ENCODE measurements around the gene MEX3B.

The MEX3B gene

DNA sequence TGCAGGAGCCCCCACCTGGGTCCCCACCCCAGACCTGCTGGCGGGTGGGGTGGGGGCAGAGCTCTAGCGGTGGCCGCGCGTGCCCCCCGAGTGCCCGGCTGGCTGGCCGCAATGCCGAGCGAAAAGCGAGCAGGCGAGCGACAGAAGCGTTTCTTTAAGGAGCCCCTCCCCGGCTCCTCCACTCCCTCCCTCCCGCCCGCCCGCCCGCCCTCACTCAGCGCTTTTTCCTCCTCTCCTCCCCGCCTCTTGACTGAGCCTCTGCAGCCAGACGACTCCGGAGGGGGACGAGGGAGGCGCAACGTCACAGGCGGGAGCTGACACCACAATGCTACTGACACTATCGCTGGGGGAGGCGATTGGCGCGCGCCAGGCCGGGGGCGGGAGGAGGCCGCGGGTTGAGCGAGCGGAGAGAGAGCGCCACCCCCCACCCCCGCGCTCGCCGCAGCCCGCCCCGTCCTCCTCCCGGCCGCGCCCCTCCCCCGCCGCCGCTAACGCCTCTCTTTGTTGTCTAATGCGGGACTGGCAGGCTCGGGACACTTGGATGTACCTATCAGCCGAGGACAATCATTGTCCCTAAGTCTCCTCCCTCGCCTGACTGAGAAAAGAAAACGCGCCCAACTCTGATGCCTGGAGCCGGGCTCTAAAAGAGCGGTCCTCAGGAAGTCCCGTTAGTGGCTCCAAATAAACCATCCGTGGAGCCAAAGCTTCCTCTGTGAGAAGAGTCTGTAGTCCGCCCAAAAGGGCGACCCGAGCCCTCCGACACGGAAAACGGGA lies at the start of gene MEX3B:
MEX3B (minus strand) TSS at position 127 of the 774 bp plus-strand sequence. CDS start 313 bp downstream, outside the sequence.
- peak within 1 kb of the TSS; percentile 79 for H3K4me2 ChIP-seq (ENCODE audit: low read depth, low read length, poor library complexity, severe bottlenecking)
- no peaks in the 10 kb centered on the region for H3K9me2 ChIP-seq (replicated peaks; ENCODE audit: insufficient read depth, low read length)
- TF ChIP-seq, protein P1, sequence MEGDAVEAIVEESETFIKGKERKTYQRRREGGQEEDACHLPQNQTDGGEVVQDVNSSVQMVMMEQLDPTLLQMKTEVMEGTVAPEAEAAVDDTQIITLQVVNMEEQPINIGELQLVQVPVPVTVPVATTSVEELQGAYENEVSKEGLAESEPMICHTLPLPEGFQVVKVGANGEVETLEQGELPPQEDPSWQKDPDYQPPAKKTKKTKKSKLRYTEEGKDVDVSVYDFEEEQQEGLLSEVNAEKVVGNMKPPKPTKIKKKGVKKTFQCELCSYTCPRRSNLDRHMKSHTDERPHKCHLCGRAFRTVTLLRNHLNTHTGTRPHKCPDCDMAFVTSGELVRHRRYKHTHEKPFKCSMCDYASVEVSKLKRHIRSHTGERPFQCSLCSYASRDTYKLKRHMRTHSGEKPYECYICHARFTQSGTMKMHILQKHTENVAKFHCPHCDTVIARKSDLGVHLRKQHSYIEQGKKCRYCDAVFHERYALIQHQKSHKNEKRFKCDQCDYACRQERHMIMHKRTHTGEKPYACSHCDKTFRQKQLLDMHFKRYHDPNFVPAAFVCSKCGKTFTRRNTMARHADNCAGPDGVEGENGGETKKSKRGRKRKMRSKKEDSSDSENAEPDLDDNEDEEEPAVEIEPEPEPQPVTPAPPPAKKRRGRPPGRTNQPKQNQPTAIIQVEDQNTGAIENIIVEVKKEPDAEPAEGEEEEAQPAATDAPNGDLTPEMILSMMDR (IDR thresholded peaks at IDR 0.05; ENCODE audit: insufficient read depth, low read length, poor library complexity, severe bottlenecking) = no peak
- no peak for TF ChIP-seq EZH2phosphoT487 (conservative IDR thresholded peaks at IDR 0.05; ENCODE audit: low read length)
- no peaks in the 10 kb centered on the region for H3K9me3 ChIP-seq (ENCODE audit: insufficient read depth, low read length)
- peak within 1 kb of the TSS; percentile 91 for H3K9ac ChIP-seq (ENCODE audit: low read length)
- H3F3A ChIP-seq (ENCODE audit: insufficient read depth) = peaks cover 11% of the 10 kb centered on the region; the same call in 1 of the 2 replicates
- no peaks in the 10 kb centered on the region; the same call in 1 of the 2 replicates for H3K36me3 ChIP-seq (ENCODE audit: low read length)
- peak within 1 kb of the TSS; percentile 90 for H3K27ac ChIP-seq (ENCODE audit: low read depth, low read length)
- no peaks in the 10 kb centered on the region for H4K20me1 ChIP-seq (ENCODE audit: low read depth, low read length)
- H3K27me3 ChIP-seq (ENCODE audit: low read length) = no peaks in the 10 kb centered on the region
- peak within 1 kb of the TSS; percentile 98 for H3K4me3 ChIP-seq (ENCODE audit: insufficient read depth, low read length, poor library complexity, severe bottlenecking)
- H2AFZ ChIP-seq (ENCODE audit: low read depth, low read length, severe bottlenecking) = peak within 1 kb of the TSS; percentile 97
- no peaks in the 10 kb centered on the region for H3K79me2 ChIP-seq (ENCODE audit: insufficient read depth, low read length)

DNA sequence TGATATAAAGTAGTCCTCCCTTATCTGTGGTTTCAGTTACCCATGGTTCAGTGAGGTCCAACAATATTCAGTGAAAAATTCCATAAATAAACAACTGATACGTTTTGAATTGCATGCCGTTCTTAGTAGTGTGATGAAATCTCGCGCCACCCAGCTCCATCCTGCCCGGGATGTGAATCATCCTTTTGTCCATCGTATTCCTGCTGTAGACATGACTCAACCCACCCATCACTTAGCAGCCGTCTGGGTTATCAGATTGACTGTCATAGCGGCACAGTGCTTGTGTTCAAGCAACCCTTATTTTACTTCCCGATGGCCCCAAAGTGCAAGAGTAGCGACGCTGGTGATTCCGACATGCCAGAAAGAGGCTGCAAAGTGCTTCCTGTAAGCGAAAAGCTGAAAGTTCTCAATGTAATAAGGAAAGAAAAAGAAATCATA lies 48.0 kb upstream of the MEX3B start:
- Histone ChIP-seq H3K79me2 (ENCODE audit: insufficient read depth, low read length) (no peaks in the 10 kb centered on the region), H2AFZ (ENCODE audit: low read depth, low read length, severe bottlenecking) (no peak overlapping the region), H3K27me3 (ENCODE audit: low read length) (no peaks in the 10 kb centered on the region), H3K4me2 (ENCODE audit: low read depth, low read length, poor library complexity, severe bottlenecking) (no peak overlapping the region), H3K9ac (ENCODE audit: low read length) (no peak overlapping the region), H3K36me3 (ENCODE audit: low read length) (no peaks in the 10 kb centered on the region), H4K20me1 (ENCODE audit: low read depth, low read length) (no peaks in the 10 kb centered on the region), H3K9me3 (ENCODE audit: insufficient read depth, low read length) (no peaks in the 10 kb centered on the region), H3K4me3 (ENCODE audit: insufficient read depth, low read length, poor library complexity, severe bottlenecking) (no peak overlapping the region), H3F3A (ENCODE audit: insufficient read depth) (no peaks in the 10 kb centered on the region), H3K9me2 (replicated peaks; ENCODE audit: insufficient read depth, low read length) (no peaks in the 10 kb centered on the region), H3K27ac (ENCODE audit: low read depth, low read length) (no peak overlapping the region)
- TF ChIP-seq, protein P1 (IDR thresholded peaks at IDR 0.05; ENCODE audit: insufficient read depth, low read length, poor library complexity, severe bottlenecking) = no peak
- no peak for TF ChIP-seq EZH2phosphoT487 (conservative IDR thresholded peaks at IDR 0.05; ENCODE audit: low read length)

DNA sequence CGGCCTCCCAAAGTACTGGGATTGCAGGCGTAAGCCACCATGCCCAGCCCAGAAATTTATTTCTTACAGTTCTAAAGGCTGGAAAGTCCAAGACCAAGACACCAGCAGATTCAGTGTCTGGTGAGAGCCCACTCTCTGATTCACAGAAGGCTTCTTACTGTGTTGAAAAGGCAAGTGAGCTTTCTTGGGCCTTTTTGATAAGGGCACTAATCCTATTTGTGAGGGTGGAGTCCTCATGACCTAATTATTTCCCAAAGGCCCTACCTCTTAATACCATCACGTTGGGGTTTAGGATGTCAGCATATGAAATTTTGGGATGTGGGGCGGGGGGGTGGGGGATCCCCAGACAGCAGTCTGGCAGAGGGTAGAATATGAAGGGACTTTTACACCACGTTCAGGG lies 47.5 kb upstream of the MEX3B start:
- Histone ChIP-seq H3K36me3 (ENCODE audit: low read length) (no peaks in the 10 kb centered on the region), H3K79me2 (ENCODE audit: insufficient read depth, low read length) (no peaks in the 10 kb centered on the region), H4K20me1 (ENCODE audit: low read depth, low read length) (no peaks in the 10 kb centered on the region), H3K4me3 (ENCODE audit: insufficient read depth, low read length, poor library complexity, severe bottlenecking) (no peak overlapping the region), H3K9me3 (ENCODE audit: insufficient read depth, low read length) (no peaks in the 10 kb centered on the region), H3K27me3 (ENCODE audit: low read length) (no peaks in the 10 kb centered on the region), H3F3A (ENCODE audit: insufficient read depth) (no peaks in the 10 kb centered on the region), H3K9me2 (replicated peaks; ENCODE audit: insufficient read depth, low read length) (no peaks in the 10 kb centered on the region), H3K27ac (ENCODE audit: low read depth, low read length) (no peak overlapping the region), H3K9ac (ENCODE audit: low read length) (no peak overlapping the region), H3K4me2 (ENCODE audit: low read depth, low read length, poor library complexity, severe bottlenecking) (no peak overlapping the region), H2AFZ (ENCODE audit: low read depth, low read length, severe bottlenecking) (no peak overlapping the region)
- TF ChIP-seq, protein P1 (IDR thresholded peaks at IDR 0.05; ENCODE audit: insufficient read depth, low read length, poor library complexity, severe bottlenecking) = no peak
- TF ChIP-seq EZH2phosphoT487 (conservative IDR thresholded peaks at IDR 0.05; ENCODE audit: low read length) = no peak

Measured in SU-DHL-6 (cell line).